Stimulated activated CD8-positive, alpha-beta memory T cell treated with anti-CD3 and anti-CD28 coated beads, Interleukin-12 subunit alpha, Interleukin-12 subunit beta, amount 100 ng/mL, for 24 hours (primary cell): ENCODE data around the gene ZBTB44.

Experiments used
- DNase-seq: peaks from one replicate; pipeline ENCODE4 v3.0.0-alpha.2; 2020; ENCODE audit errors: extremely low read depth

Gene ZBTB44

GRCh38 chr11:130215531-130216220, 99.0 kb downstream of the ZBTB44 start:
- no peak for DNase-seq

- DNase-seq, result no peak
Measured at GRCh38 chr11:130214861-130215530, 99.7 kb downstream of the ZBTB44 start.

GRCh38 chr11:130213979-130214281, 100.8 kb downstream of the ZBTB44 start:
- no peak for DNase-seq

- DNase-seq, result peak; percentile 36
Measured at GRCh38 chr11:130213143-130213978, 101.4 kb downstream of the ZBTB44 start.

- no peak for DNase-seq
Measured at GRCh38 chr11:130212431-130212961, 102.2 kb downstream of the ZBTB44 start.

- no peak for DNase-seq
Measured at GRCh38 chr11:130211781-130212401, 102.8 kb downstream of the ZBTB44 start.

- DNase-seq, result no peak
Measured at GRCh38 chr11:130211144-130211543, 103.6 kb downstream of the ZBTB44 start.

GRCh38 chr11:130209954-130210854, 104.5 kb downstream of the ZBTB44 start:
- no peak for DNase-seq

- no peak for DNase-seq
Measured at GRCh38 chr11:130209128-130209932, 105.4 kb downstream of the ZBTB44 start.

- no peak for DNase-seq
Measured at GRCh38 chr11:130208241-130209127, 106.2 kb downstream of the ZBTB44 start.

- DNase-seq, result no peak
Measured at GRCh38 chr11:130206141-130206540, 108.6 kb downstream of the ZBTB44 start.

GRCh38 chr11:130204703-130205095, 110.0 kb downstream of the ZBTB44 start:
- no peak for DNase-seq

- no peak for DNase-seq
Measured at GRCh38 chr11:130203766-130204702, 110.7 kb downstream of the ZBTB44 start.

GRCh38 chr11:130202818-130203689, 111.7 kb downstream of the ZBTB44 start:
- DNase-seq, result no peak

GRCh38 chr11:130202009-130202817, 112.5 kb downstream of the ZBTB44 start:
- DNase-seq, result no peak

GRCh38 chr11:130201026-130201425, 113.7 kb downstream of the ZBTB44 start:
- no peak for DNase-seq
